ENCODE data around the gene HPCAL1.

- TF ChIP-seq CTCF (conservative IDR thresholded peaks at IDR 0.05; ENCODE audit: low read length) = no peak
- TF ChIP-seq EZH2phosphoT487 (IDR thresholded peaks at IDR 0.05; ENCODE audit: borderline replicate concordance) = no peak
Measured at GRCh38 chr2:10362096-10362897, 59.6 kb downstream of the HPCAL1 start.

Data from Loucy (cell line).